Measurements from ENCODE around the gene CCDC68. TPM values are rescaled to one million over a fixed set of nuclear protein-coding genes. Genes with fewer than 3 reads are reported as not detected.

Gene CCDC68
- total RNA-seq, 2 experiments from 2014 or later: not detected

DNA sequence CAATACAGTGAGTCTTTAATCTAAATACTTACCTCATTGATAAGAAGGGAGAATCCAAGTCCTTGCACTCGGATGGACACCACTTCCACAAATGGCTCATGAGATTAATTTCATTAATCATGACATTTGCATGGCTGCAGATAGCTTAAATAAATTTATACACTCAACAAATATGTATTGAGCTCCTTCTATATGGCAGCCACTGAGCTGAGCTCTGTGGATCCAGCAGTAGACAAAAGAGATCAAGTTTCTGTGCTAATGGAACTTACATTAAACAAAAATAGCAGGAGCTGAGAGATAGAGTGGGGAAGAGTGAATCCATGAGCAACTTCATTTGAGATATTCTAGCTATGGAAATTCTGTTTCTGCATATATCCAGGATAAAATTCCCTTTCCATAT is 86.6 kb downstream of the CCDC68 start:
- no peak overlapping the region for H3K27ac Mint-ChIP-seq
- Histone ChIP-seq H3K4me3 (ENCODE audit: low read length) (no peak overlapping the region), H3K27ac (ENCODE audit: low read depth in 1 of 2, low read length in 2 of 2) (no peak overlapping the region), H3K27me3 (ENCODE audit: control insufficient read depth in 1 of 2, insufficient read depth in 2 of 2, low read length in 2 of 2) (no peaks in the 10 kb centered on the region), H3K36me3 (ENCODE audit: insufficient read depth, low read length) (no peaks in the 10 kb centered on the region), H3K9me3 (ENCODE audit: control insufficient read depth in 1 of 2, insufficient read depth in 1 of 2, low read length in 2 of 2) (no peaks in the 10 kb centered on the region), H3K4me1 (ENCODE audit: insufficient read depth, low read length) (no peaks in the 10 kb centered on the region)
- POLR2A ChIA-PET: no interaction called here
- peaks cover 6% of the 10 kb centered on the region for H3K36me3 Mint-ChIP-seq (ENCODE audit: low read depth)
- ATAC-seq (ENCODE audit: poor library complexity) (no peak), DNase-seq (no peak)
- H3K4me1 Mint-ChIP-seq (ENCODE audit: low read depth): peaks cover 10% of the 10 kb centered on the region
- CTCF ChIA-PET: no interaction called here
- no peaks in the 10 kb centered on the region for H3K9me3 Mint-ChIP-seq
- intact Hi-C loops (cut with DNase I, micrococcal nuclease): no loop called here
- no peak overlapping the region for H3K4me3 Mint-ChIP-seq
- TF ChIP-seq, protein P1, sequence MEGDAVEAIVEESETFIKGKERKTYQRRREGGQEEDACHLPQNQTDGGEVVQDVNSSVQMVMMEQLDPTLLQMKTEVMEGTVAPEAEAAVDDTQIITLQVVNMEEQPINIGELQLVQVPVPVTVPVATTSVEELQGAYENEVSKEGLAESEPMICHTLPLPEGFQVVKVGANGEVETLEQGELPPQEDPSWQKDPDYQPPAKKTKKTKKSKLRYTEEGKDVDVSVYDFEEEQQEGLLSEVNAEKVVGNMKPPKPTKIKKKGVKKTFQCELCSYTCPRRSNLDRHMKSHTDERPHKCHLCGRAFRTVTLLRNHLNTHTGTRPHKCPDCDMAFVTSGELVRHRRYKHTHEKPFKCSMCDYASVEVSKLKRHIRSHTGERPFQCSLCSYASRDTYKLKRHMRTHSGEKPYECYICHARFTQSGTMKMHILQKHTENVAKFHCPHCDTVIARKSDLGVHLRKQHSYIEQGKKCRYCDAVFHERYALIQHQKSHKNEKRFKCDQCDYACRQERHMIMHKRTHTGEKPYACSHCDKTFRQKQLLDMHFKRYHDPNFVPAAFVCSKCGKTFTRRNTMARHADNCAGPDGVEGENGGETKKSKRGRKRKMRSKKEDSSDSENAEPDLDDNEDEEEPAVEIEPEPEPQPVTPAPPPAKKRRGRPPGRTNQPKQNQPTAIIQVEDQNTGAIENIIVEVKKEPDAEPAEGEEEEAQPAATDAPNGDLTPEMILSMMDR (IDR thresholded peaks at IDR 0.05): no peak
- no peaks in the 10 kb centered on the region for H3K27me3 Mint-ChIP-seq

DNA sequence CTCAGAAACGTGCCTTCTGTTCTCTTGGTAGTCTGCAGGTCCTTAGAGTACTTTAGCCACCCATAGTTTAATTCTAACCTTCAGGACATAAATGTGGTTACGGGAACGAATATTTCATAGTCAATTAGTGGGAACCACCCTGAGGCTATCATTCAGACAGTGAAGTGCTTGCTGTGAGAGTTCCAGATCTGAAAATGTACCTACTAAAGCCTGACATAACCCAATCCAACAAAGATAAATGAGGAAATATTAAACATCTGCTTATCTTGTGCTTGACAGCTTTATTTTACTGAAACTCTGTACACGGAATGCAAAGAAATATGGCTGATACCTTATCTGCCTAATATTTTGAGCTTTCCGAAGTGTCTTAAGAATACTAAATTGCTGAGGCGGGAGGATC is 88.0 kb downstream of the CCDC68 start:
- Histone ChIP-seq H3K27me3 (ENCODE audit: control insufficient read depth in 1 of 2, insufficient read depth in 2 of 2, low read length in 2 of 2) (no peaks in the 10 kb centered on the region), H3K4me1 (ENCODE audit: insufficient read depth, low read length) (no peaks in the 10 kb centered on the region), H3K4me3 (ENCODE audit: low read length) (no peak overlapping the region), H3K36me3 (ENCODE audit: insufficient read depth, low read length) (no peaks in the 10 kb centered on the region), H3K27ac (ENCODE audit: low read depth in 1 of 2, low read length in 2 of 2) (no peak overlapping the region), H3K9me3 (ENCODE audit: control insufficient read depth in 1 of 2, insufficient read depth in 1 of 2, low read length in 2 of 2) (no peaks in the 10 kb centered on the region)
- TF ChIP-seq, protein P1 (IDR thresholded peaks at IDR 0.05): no peak
- ChIA-PET POLR2A (no interaction called here), CTCF (interaction anchor here (0.9 kb wide), 1 partner anchor 21 kb away, joined by 3 read pairs; no protein-coding TSS in a partner anchor)
- Mint-ChIP-seq H3K4me1 (ENCODE audit: low read depth) (peaks cover 10% of the 10 kb centered on the region), H3K36me3 (ENCODE audit: low read depth) (peaks cover 6% of the 10 kb centered on the region), H3K9me3 (no peaks in the 10 kb centered on the region), H3K27me3 (no peaks in the 10 kb centered on the region), H3K4me3 (no peak overlapping the region), H3K27ac (no peak overlapping the region)
- DNase-seq (no peak), ATAC-seq (ENCODE audit: poor library complexity) (no peak)
- intact Hi-C loops (cut with DNase I, micrococcal nuclease): no loop called here

DNA sequence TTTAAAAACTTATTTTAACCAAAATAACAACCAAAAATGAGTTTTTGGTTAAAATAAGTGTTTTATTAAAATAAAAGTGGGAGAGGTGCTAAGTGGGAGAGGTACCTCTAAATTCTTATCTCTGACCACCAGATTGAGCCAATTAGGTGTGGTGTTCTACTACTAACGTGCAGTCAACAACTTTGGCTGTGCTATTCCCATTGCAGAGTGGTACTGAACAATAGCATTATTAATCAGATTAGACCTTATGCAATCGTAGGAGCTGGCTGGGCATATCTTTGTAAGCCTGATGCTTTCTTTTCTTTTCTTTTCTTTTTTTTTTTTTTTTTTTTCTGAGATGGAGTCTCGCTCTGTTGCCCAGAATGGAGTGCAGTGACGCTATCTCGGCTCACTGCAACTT is 92.1 kb downstream of the CCDC68 start:
- ATAC-seq (ENCODE audit: poor library complexity) (no peak), DNase-seq (no peak)
- intact Hi-C loops (cut with DNase I, micrococcal nuclease): no loop called here
- Mint-ChIP-seq H3K27ac (no peak overlapping the region), H3K4me1 (ENCODE audit: low read depth) (no peaks in the 10 kb centered on the region), H3K36me3 (ENCODE audit: low read depth) (peaks cover 6% of the 10 kb centered on the region), H3K9me3 (no peaks in the 10 kb centered on the region), H3K27me3 (no peaks in the 10 kb centered on the region), H3K4me3 (no peak overlapping the region)
- ChIA-PET POLR2A (no interaction called here), CTCF (no interaction called here)
- Histone ChIP-seq H3K9me3 (ENCODE audit: control insufficient read depth in 1 of 2, insufficient read depth in 1 of 2, low read length in 2 of 2) (no peaks in the 10 kb centered on the region), H3K4me3 (ENCODE audit: low read length) (no peak overlapping the region), H3K27me3 (ENCODE audit: control insufficient read depth in 1 of 2, insufficient read depth in 2 of 2, low read length in 2 of 2) (no peaks in the 10 kb centered on the region), H3K36me3 (ENCODE audit: insufficient read depth, low read length) (no peaks in the 10 kb centered on the region), H3K4me1 (ENCODE audit: insufficient read depth, low read length) (no peaks in the 10 kb centered on the region), H3K27ac (ENCODE audit: low read depth in 1 of 2, low read length in 2 of 2) (no peak overlapping the region)
- TF ChIP-seq, protein P1 (IDR thresholded peaks at IDR 0.05): no peak
